ENCODE data around the gene CAPN3.

Gene CAPN3

GRCh38 chr15:42353061-42353460, 6.2 kb upstream of the CAPN3 start:
- no peak for ATAC-seq
- no peak for TF ChIP-seq ZFP3 (CRISPR knock-in tag; IDR thresholded peaks at IDR 0.05)
- TF ChIP-seq, protein P1, sequence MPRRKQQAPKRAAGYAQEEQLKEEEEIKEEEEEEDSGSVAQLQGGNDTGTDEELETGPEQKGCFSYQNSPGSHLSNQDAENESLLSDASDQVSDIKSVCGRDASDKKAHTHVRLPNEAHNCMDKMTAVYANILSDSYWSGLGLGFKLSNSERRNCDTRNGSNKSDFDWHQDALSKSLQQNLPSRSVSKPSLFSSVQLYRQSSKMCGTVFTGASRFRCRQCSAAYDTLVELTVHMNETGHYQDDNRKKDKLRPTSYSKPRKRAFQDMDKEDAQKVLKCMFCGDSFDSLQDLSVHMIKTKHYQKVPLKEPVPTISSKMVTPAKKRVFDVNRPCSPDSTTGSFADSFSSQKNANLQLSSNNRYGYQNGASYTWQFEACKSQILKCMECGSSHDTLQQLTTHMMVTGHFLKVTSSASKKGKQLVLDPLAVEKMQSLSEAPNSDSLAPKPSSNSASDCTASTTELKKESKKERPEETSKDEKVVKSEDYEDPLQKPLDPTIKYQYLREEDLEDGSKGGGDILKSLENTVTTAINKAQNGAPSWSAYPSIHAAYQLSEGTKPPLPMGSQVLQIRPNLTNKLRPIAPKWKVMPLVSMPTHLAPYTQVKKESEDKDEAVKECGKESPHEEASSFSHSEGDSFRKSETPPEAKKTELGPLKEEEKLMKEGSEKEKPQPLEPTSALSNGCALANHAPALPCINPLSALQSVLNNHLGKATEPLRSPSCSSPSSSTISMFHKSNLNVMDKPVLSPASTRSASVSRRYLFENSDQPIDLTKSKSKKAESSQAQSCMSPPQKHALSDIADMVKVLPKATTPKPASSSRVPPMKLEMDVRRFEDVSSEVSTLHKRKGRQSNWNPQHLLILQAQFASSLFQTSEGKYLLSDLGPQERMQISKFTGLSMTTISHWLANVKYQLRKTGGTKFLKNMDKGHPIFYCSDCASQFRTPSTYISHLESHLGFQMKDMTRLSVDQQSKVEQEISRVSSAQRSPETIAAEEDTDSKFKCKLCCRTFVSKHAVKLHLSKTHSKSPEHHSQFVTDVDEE (CRISPR knock-in tag; IDR thresholded peaks at IDR 0.05): no peak
- TF ChIP-seq CSDC2 (CRISPR knock-in tag; IDR thresholded peaks at IDR 0.05): no peak
- no peak for TF ChIP-seq ZC3H10 (CRISPR knock-in tag; IDR thresholded peaks at IDR 0.05)
- no peak for TF ChIP-seq TOX (CRISPR knock-in tag; IDR thresholded peaks at IDR 0.05; ENCODE audit: borderline replicate concordance)
- no peak for TF ChIP-seq SNAI2 (CRISPR knock-in tag; IDR thresholded peaks at IDR 0.05)
- TF ChIP-seq, protein P2, sequence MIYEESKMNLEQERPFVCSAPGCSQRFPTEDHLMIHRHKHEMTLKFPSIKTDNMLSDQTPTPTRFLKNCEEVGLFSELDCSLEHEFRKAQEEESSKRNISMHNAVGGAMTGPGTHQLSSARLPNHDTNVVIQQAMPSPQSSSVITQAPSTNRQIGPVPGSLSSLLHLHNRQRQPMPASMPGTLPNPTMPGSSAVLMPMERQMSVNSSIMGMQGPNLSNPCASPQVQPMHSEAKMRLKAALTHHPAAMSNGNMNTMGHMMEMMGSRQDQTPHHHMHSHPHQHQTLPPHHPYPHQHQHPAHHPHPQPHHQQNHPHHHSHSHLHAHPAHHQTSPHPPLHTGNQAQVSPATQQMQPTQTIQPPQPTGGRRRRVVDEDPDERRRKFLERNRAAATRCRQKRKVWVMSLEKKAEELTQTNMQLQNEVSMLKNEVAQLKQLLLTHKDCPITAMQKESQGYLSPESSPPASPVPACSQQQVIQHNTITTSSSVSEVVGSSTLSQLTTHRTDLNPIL (CRISPR knock-in tag; IDR thresholded peaks at IDR 0.05; ENCODE audit: low read depth): no peak
- no peak for TF ChIP-seq TCF4 (CRISPR knock-in tag; IDR thresholded peaks at IDR 0.05; ENCODE audit: borderline replicate concordance)
- no peak for TF ChIP-seq GLIS3 (CRISPR knock-in tag; IDR thresholded peaks at IDR 0.05)
- no peak for TF ChIP-seq RARB (CRISPR knock-in tag; IDR thresholded peaks at IDR 0.05)
- no peak for TF ChIP-seq ZNF8 (CRISPR knock-in tag; IDR thresholded peaks at IDR 0.05)
- TF ChIP-seq BACH2 (CRISPR knock-in tag; IDR thresholded peaks at IDR 0.05; ENCODE audit: borderline replicate concordance): no peak
- TF ChIP-seq ZFP30 (CRISPR knock-in tag; IDR thresholded peaks at IDR 0.05): no peak
- no peak for TF ChIP-seq POU6F1 (CRISPR knock-in tag; IDR thresholded peaks at IDR 0.05; ENCODE audit: borderline replicate concordance, low read depth)
- no peak for TF ChIP-seq ARNTL (CRISPR knock-in tag; IDR thresholded peaks at IDR 0.05; ENCODE audit: borderline replicate concordance, low read depth)
- no peak for TF ChIP-seq ZNF70 (CRISPR knock-in tag; IDR thresholded peaks at IDR 0.05)
- TF ChIP-seq, protein P3, sequence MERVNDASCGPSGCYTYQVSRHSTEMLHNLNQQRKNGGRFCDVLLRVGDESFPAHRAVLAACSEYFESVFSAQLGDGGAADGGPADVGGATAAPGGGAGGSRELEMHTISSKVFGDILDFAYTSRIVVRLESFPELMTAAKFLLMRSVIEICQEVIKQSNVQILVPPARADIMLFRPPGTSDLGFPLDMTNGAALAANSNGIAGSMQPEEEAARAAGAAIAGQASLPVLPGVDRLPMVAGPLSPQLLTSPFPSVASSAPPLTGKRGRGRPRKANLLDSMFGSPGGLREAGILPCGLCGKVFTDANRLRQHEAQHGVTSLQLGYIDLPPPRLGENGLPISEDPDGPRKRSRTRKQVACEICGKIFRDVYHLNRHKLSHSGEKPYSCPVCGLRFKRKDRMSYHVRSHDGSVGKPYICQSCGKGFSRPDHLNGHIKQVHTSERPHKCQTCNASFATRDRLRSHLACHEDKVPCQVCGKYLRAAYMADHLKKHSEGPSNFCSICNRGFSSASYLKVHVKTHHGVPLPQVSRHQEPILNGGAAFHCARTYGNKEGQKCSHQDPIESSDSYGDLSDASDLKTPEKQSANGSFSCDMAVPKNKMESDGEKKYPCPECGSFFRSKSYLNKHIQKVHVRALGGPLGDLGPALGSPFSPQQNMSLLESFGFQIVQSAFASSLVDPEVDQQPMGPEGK (CRISPR knock-in tag; IDR thresholded peaks at IDR 0.05; ENCODE audit: borderline replicate concordance): no peak
- no peak for TF ChIP-seq OSR1 (CRISPR knock-in tag; IDR thresholded peaks at IDR 0.05)
- TF ChIP-seq PPARA (CRISPR knock-in tag; IDR thresholded peaks at IDR 0.05; ENCODE audit: borderline replicate concordance): no peak

DNA sequence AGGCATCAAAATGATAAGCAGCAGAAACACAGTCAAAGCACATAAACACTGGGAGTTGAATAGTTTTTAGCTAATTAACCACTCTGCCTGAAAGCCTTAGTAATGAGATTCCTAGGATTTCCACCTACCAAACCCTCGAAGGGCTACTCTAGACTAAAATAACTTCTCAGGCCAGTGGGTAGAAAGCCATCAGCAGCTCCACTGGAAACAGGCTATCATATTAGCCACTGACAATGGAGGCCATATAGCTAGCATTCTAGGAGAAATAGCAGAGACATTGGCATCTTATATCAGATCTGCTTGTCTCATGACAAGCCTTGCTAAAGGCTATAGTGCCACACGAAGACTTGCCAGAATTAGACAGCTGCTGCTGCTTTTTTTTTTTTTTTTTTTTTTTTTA, 4.5 kb upstream of the CAPN3 start:
- no peak for ATAC-seq
- TF ChIP-seq TOX (CRISPR knock-in tag; IDR thresholded peaks at IDR 0.05; ENCODE audit: borderline replicate concordance) (no peak), ISL1 (CRISPR knock-in tag; IDR thresholded peaks at IDR 0.05) (no peak), ZNF70 (CRISPR knock-in tag; IDR thresholded peaks at IDR 0.05) (no peak), CSDC2 (CRISPR knock-in tag; IDR thresholded peaks at IDR 0.05) (no peak), GLIS3 (CRISPR knock-in tag; IDR thresholded peaks at IDR 0.05) (no peak), ZNF8 (CRISPR knock-in tag; IDR thresholded peaks at IDR 0.05) (no peak), OSR1 (CRISPR knock-in tag; IDR thresholded peaks at IDR 0.05) (no peak), BACH2 (CRISPR knock-in tag; IDR thresholded peaks at IDR 0.05; ENCODE audit: borderline replicate concordance) (no peak), ZFP3 (CRISPR knock-in tag; IDR thresholded peaks at IDR 0.05) (no peak), RARB (CRISPR knock-in tag; IDR thresholded peaks at IDR 0.05) (no peak), ZNF565 (CRISPR knock-in tag; conservative IDR thresholded peaks at IDR 0.05; ENCODE audit: low read depth) (no peak), PPARA (CRISPR knock-in tag; IDR thresholded peaks at IDR 0.05; ENCODE audit: borderline replicate concordance) (no peak), ESRRG (CRISPR knock-in tag; IDR thresholded peaks at IDR 0.05) (no peak)
- TF ChIP-seq, protein P2 (CRISPR knock-in tag; IDR thresholded peaks at IDR 0.05; ENCODE audit: low read depth): no peak
- TF ChIP-seq, protein P4, sequence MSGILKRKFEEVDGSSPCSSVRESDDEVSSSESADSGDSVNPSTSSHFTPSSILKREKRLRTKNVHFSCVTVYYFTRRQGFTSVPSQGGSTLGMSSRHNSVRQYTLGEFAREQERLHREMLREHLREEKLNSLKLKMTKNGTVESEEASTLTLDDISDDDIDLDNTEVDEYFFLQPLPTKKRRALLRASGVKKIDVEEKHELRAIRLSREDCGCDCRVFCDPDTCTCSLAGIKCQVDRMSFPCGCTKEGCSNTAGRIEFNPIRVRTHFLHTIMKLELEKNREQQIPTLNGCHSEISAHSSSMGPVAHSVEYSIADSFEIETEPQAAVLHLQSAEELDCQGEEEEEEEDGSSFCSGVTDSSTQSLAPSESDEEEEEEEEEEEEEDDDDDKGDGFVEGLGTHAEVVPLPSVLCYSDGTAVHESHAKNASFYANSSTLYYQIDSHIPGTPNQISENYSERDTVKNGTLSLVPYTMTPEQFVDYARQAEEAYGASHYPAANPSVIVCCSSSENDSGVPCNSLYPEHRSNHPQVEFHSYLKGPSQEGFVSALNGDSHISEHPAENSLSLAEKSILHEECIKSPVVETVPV (CRISPR knock-in tag; IDR thresholded peaks at IDR 0.05): no peak
